Retinal pigment epithelial cell (primary cell): ENCODE data around the gene GPR162.

Experiments used
- DNase-seq: peaks from one replicate; pipeline ENCODE4 v3.0.0-alpha.2; 2010; ENCODE audit warnings: low read depth
- H3K4me3 ChIP-seq: 2 replicates; pipeline ENCODE4 v1.5.1; 2011; ENCODE audit warnings: mild to moderate bottlenecking, low read length, control low read depth, moderate library complexity
- CTCF ChIP-seq: conservative IDR thresholded peaks from 2 replicates; pipeline ENCODE4 v1.5.1; 2011; ENCODE audit warnings: low read depth, low read length, control low read depth, inconsistent platforms

Gene GPR162

GRCh38 chr12:6843118-6843902, 21.7 kb downstream of the GPR162 start:
- no peak for TF ChIP-seq CTCF
- H3K4me3 ChIP-seq = no peak overlapping the region
- DNase-seq = no peak

- no peak for TF ChIP-seq CTCF
- no peak for DNase-seq
- no peak overlapping the region for H3K4me3 ChIP-seq
Measured at GRCh38 chr12:6845395-6845794, 23.8 kb downstream of the GPR162 start.

- H3K4me3 ChIP-seq = no peak overlapping the region
- no peak for DNase-seq
- no peak for TF ChIP-seq CTCF
Measured at GRCh38 chr12:6846316-6846869, 24.8 kb downstream of the GPR162 start.

- TF ChIP-seq CTCF = no peak
- H3K4me3 ChIP-seq = no peak overlapping the region
- no peak for DNase-seq
Measured at GRCh38 chr12:6847676-6848075, 26.1 kb downstream of the GPR162 start.

GRCh38 chr12:6849427-6849826, 27.8 kb downstream of the GPR162 start:
- DNase-seq = no peak
- H3K4me3 ChIP-seq = no peak overlapping the region
- TF ChIP-seq CTCF = no peak

GRCh38 chr12:6849976-6850560, 28.4 kb downstream of the GPR162 start:
- H3K4me3 ChIP-seq = peak overlapping the region; percentile 94
- TF ChIP-seq CTCF = no peak

GRCh38 chr12:6850796-6851152, 29.2 kb downstream of the GPR162 start:
- peak overlapping the region; percentile 94 for H3K4me3 ChIP-seq
- DNase-seq = no peak
- no peak for TF ChIP-seq CTCF

More at GRCh38 chr12:6849976-6850560, 28.4 kb downstream of the GPR162 start:
- no peak for DNase-seq
